Fibroblast of mammary gland (primary cell): Measurements from ENCODE around the gene TNNC2.

ENCODE experiments used
- DNase-seq: peaks from one replicate; pipeline ENCODE4 v3.0.0-alpha.2; 2010; ENCODE audit warnings: low read depth
- H3K4me3 ChIP-seq: 2 replicates; pipeline ENCODE4 v1.5.1; 2011; ENCODE audit warnings: low read depth, mild to moderate bottlenecking, low read length, moderate library complexity; ENCODE audit not compliant: control insufficient read depth
- CTCF ChIP-seq: conservative IDR thresholded peaks from 2 replicates; pipeline ENCODE4 v1.5.1; 2011; ENCODE audit warnings: low read depth, low read length, inconsistent platforms; ENCODE audit not compliant: control insufficient read depth, insufficient read depth

The TNNC2 gene

GRCh38 chr20:45836841-45837240 is 9.7 kb upstream of the TNNC2 start:
- no peak for TF ChIP-seq CTCF
- DNase-seq, result no peak
- peak overlapping the region; percentile 26 for H3K4me3 ChIP-seq

- TF ChIP-seq CTCF, result no peak
- DNase-seq, result peak; percentile 98
- peak overlapping the region; percentile 78 for H3K4me3 ChIP-seq
Observed at GRCh38 chr20:45835825-45836224, 8.7 kb upstream of the TNNC2 start.

GRCh38 chr20:45835329-45835765 is 8.2 kb upstream of the TNNC2 start:
- no peak for TF ChIP-seq CTCF
- peak overlapping the region; percentile 78 for H3K4me3 ChIP-seq
- DNase-seq, result peak; percentile 57

- no peak for TF ChIP-seq CTCF
Observed at GRCh38 chr20:45834797-45835161, 7.7 kb upstream of the TNNC2 start.

GRCh38 chr20:45833883-45834796 is 7.0 kb upstream of the TNNC2 start:
- H3K4me3 ChIP-seq, result peak overlapping the region; percentile 78
- no peak for TF ChIP-seq CTCF
- peak; percentile 54 for DNase-seq

More at GRCh38 chr20:45834797-45835161, 7.7 kb upstream of the TNNC2 start:
- H3K4me3 ChIP-seq, result peak overlapping the region; percentile 78
- no peak for DNase-seq

- TF ChIP-seq CTCF, result no peak
- peak within 1 kb of the TSS; percentile 78 for H3K4me3 ChIP-seq
- peak; percentile 97 for DNase-seq
Observed at GRCh38 chr20:45833030-45833882, 6.1 kb upstream of the TNNC2 start, which contains the start of gene SNX21. SNX21 (plus strand) TSS chr20:45833799; CDS start chr20:45833920, 121 bp downstream.
